K562 (cell line): Measurements from ENCODE around the gene BROX. TPM values are rescaled to one million over a fixed set of nuclear protein-coding genes. Genes with fewer than 3 reads are reported as not detected.

Experiments
- ATAC-seq: fragments of 200-7000 bp; cut with Tn5 transposase; 3 replicates; pipeline ENCODE4 v1.9.1; 2020; ENCODE audit warnings: moderate library complexity
- BruUV-seq: library from RNA; stranded (reverse); fragments of 400-500 nt; replicated peaks from 2 replicates; lab custom pipeline; 2021; lab: Mats Ljungman, UMichigan
- CTCF ChIA-PET: fragments of 300-600 bp; formaldehyde crosslinking; extraction: SDS; loops from one replicate; lab custom pipeline; 2021; ENCODE audit warnings: low intra/inter-chr PET ratio; lab: Yijun Ruan, JAX
- POLR2A ChIA-PET: fragments of 300-600, 350-650 bp; sonication (Branson Sonifier 250); formaldehyde crosslinking; extraction: SDS; loops from one replicate; lab custom pipeline; 2021; ENCODE audit warnings: antibody characterized with exemption, inconsistent platforms; lab: Yijun Ruan, JAX
- DNase-seq, 4 experiments: peaks; one replicate each; pipeline versions ENCODE4 v3.0.0 to v3.0.0-alpha.2; 2011 to 2018; ENCODE audit warnings: low spot score in 3 of 4, mixed read lengths in 3 of 4; ENCODE audit errors: extremely low read depth in 1 of 4
- FAIRE-seq: peaks from 2 replicates; lab custom pipeline; 2011; peaks lifted over from hg19 to GRCh38; lab: Jason Lieb, UNC
- H2AFZ ChIP-seq: 2 replicates; pipeline ENCODE4 v1.6.0; 2011; ENCODE audit warnings: low read depth, low read length, control low read depth, inconsistent platforms
- H3K27ac ChIP-seq: fragments of 200-600 bp; 3 replicates; pipeline ENCODE4 v1.8.0; 2011; ENCODE audit warnings: low read depth, mild to moderate bottlenecking, control low read depth, inconsistent platforms, low read length, moderate library complexity, mixed read lengths; ENCODE audit errors: extremely low read depth
- H3K27me3 ChIP-seq, 2 experiments: fragments of 300-600 bp in 1 of 2; 2 replicates in 1 of 2; 3 replicates in 1 of 2; pipeline versions ENCODE4 v1.6.0 to v1.8.0; 2011; ENCODE audit warnings: inconsistent platforms in 2 of 2, low read length in 2 of 2, mild to moderate bottlenecking in 1 of 2, mixed read lengths in 1 of 2, moderate library complexity in 1 of 2; ENCODE audit not compliant: control insufficient read depth in 2 of 2, insufficient read depth in 2 of 2
- H3K36me3 ChIP-seq: fragments of 300-600 bp; 3 replicates; pipeline ENCODE4 v1.8.0; 2011; ENCODE audit warnings: mild to moderate bottlenecking, low read length, inconsistent platforms; ENCODE audit not compliant: control insufficient read depth, insufficient read depth
- H3K4me1 ChIP-seq, 2 experiments: fragments of 200-600 bp in 1 of 2; replicated peaks in 1 of 2; 2 replicates in 1 of 2; 3 replicates in 1 of 2; pipeline versions ENCODE4 v1.5.1 to v1.8.0; 2011; ENCODE audit warnings: inconsistent platforms in 2 of 2, low read length in 2 of 2, mild to moderate bottlenecking in 1 of 2, mixed read lengths in 1 of 2, moderate library complexity in 1 of 2; ENCODE audit not compliant: control insufficient read depth in 2 of 2, insufficient read depth in 2 of 2
- H3K4me2 ChIP-seq: 2 replicates; pipeline ENCODE4 v1.6.1; 2011; ENCODE audit warnings: low read length, control low read depth, inconsistent platforms, mixed read lengths; ENCODE audit not compliant: insufficient read depth
- H3K4me3 ChIP-seq: fragments of 200-600 bp; sonication (generic), shearing (Covaris generic); 2 replicates; pipeline ENCODE4 v1.5.1; 2016; ENCODE audit warnings: control low read depth, inconsistent platforms
- H3K79me2 ChIP-seq: fragments of 200-600 bp; 3 replicates; pipeline ENCODE4 v1.8.0; 2011; ENCODE audit warnings: low read length, inconsistent platforms; ENCODE audit not compliant: control insufficient read depth, insufficient read depth
- H3K9ac ChIP-seq, 2 experiments: 2 replicates each; pipeline versions ENCODE4 v1.6.0 to v1.6.1; 2011; ENCODE audit warnings: low read depth in 2 of 2, low read length in 2 of 2, control low read depth in 1 of 2, inconsistent platforms in 1 of 2, mild to moderate bottlenecking in 1 of 2, mixed read lengths in 1 of 2; ENCODE audit not compliant: insufficient read depth in 1 of 2
- H3K9me1 ChIP-seq: one replicate; pipeline ENCODE4 v1.6.0; 2011; ENCODE audit warnings: inconsistent platforms, mild to moderate bottlenecking, low read length, moderate library complexity; ENCODE audit not compliant: control insufficient read depth, insufficient read depth
- H3K9me3 ChIP-seq: replicated peaks from 2 replicates; pipeline ENCODE4 v1.5.1; 2011; ENCODE audit warnings: low read depth, low read length, inconsistent platforms; ENCODE audit not compliant: control insufficient read depth, insufficient read depth
- H4K20me1 ChIP-seq: replicated peaks from 2 replicates; pipeline ENCODE4 v1.6.1; 2011; ENCODE audit warnings: low read length, inconsistent platforms, mixed read lengths; ENCODE audit not compliant: control insufficient read depth, insufficient read depth
- BMI1 ChIP-seq: fragments of 150-350 bp; IDR thresholded peaks from 2 replicates; pipeline ENCODE4 v1.6.1; 2014; ENCODE audit warnings: low read length
- ELF4 ChIP-seq: fragments of 450-650 bp; formaldehyde crosslinking; IDR thresholded peaks from 2 replicates; pipeline ENCODE4 v1.4.0; 2022; ENCODE audit warnings: missing genetic modification characterization
- FOXA1 ChIP-seq: fragments of 450-650 bp; IDR thresholded peaks from 2 replicates; pipeline ENCODE4 v1.6.1; 2016; ENCODE audit warnings: mild to moderate bottlenecking, borderline replicate concordance
- FOXK2 ChIP-seq, 2 experiments: fragments of 450-650 bp; IDR thresholded peaks in 1 of 2; conservative IDR thresholded peaks in 1 of 2; 2 replicates each; pipeline ENCODE4 v1.6.1; 2016; ENCODE audit warnings: low read depth in 2 of 2, mild to moderate bottlenecking in 1 of 2
- HDAC6 ChIP-seq: IDR thresholded peaks from 2 replicates; pipeline ENCODE4 v1.6.1; 2012; ENCODE audit warnings: low read depth, mild to moderate bottlenecking, control low read depth, inconsistent platforms, low read length, moderate library complexity
- HNRNPH1 ChIP-seq: fragments of 200-400 bp; formaldehyde crosslinking; optimal IDR thresholded peaks from 2 replicates; pipeline ENCODE3; 2017; ENCODE audit warnings: low read depth, mild to moderate bottlenecking, low read length, moderate library complexity
- KLF6 ChIP-seq: fragments of 250-450 bp; sonication (Bioruptor Pico); IDR thresholded peaks from 2 replicates; pipeline ENCODE4 v1.4.0; 2020; ENCODE audit warnings: mild to moderate bottlenecking, moderate library complexity, borderline replicate concordance
- NFE2 ChIP-seq: IDR thresholded peaks from 2 replicates; pipeline ENCODE4 v1.6.1; 2014; ENCODE audit warnings: antibody characterized with exemption, low read depth
- PML ChIP-seq: IDR thresholded peaks from 2 replicates; pipeline ENCODE4 v1.6.1; 2012; ENCODE audit warnings: low read length, inconsistent platforms
- PRPF4 ChIP-seq: fragments of 200-400 bp; formaldehyde crosslinking; IDR thresholded peaks from one replicate; pipeline ENCODE4 v1.6.1; 2017; ENCODE audit warnings: low read length, low read depth, mild to moderate bottlenecking; ENCODE audit not compliant: insufficient read depth, poor library complexity, severe bottlenecking
- SAP30 ChIP-seq: fragments of 200-600 bp; sonication (generic); IDR thresholded peaks from 2 replicates; pipeline ENCODE4 v1.6.1; 2012; ENCODE audit warnings: borderline replicate concordance, low read depth, mild to moderate bottlenecking, moderate library complexity, low read length, control low read depth, inconsistent platforms; ENCODE audit not compliant: insufficient read depth, poor library complexity, severe bottlenecking
- SMAD2 ChIP-seq: fragments of 150-350 bp; IDR thresholded peaks from 2 replicates; pipeline ENCODE4 v1.6.1; 2014; ENCODE audit warnings: low read depth, mild to moderate bottlenecking, low read length
- SREBF1 ChIP-seq: fragments of 150-350 bp; IDR thresholded peaks from 2 replicates; pipeline ENCODE4 v1.6.1; 2014; ENCODE audit warnings: antibody characterized with exemption, low read depth, low read length, borderline replicate concordance
- STAT5A ChIP-seq: IDR thresholded peaks from 2 replicates; pipeline ENCODE4 v1.6.1; 2012; ENCODE audit warnings: low read length, inconsistent platforms, borderline replicate concordance
- ZBTB7A ChIP-seq: IDR thresholded peaks from 2 replicates; pipeline ENCODE4 v1.6.1; 2011; ENCODE audit warnings: low read depth, mild to moderate bottlenecking, low read length, moderate library complexity, borderline replicate concordance; ENCODE audit not compliant: control insufficient read depth
- ZNF143 ChIP-seq: sonication (generic); formaldehyde crosslinking; IDR thresholded peaks from 2 replicates; pipeline ENCODE4 v1.9.0; 2022; ENCODE audit warnings: mild to moderate bottlenecking, missing genetic modification reagents
- ZNF282 ChIP-seq: sonication (generic); formaldehyde crosslinking; IDR thresholded peaks from 2 replicates; pipeline ENCODE4 v1.8.1; 2023; ENCODE audit warnings: missing genetic modification reagents
- ZNF347 ChIP-seq: fragments of 450-650 bp; formaldehyde crosslinking; IDR thresholded peaks from 2 replicates; pipeline ENCODE4 v1.4.0; 2020; ENCODE audit warnings: low read depth, mild to moderate bottlenecking, moderate library complexity
- ZNF586 ChIP-seq: fragments of 450-650 bp; formaldehyde crosslinking; conservative IDR thresholded peaks from 2 replicates; pipeline ENCODE4 v1.4.0; 2020; ENCODE audit warnings: mild to moderate bottlenecking, moderate library complexity
- WGBS: fragments of 100-300 bp; shearing (Covaris generic); methylation state at CpG from one replicate; pipeline ENCODE4 v1.1.6; 2016; ENCODE audit warnings: low coverage, mixed read lengths; ENCODE audit not compliant: insufficient coverage; ENCODE audit errors: missing lambda C conversion rate; 5-methylcytosine and 5-hydroxymethylcytosine counted together
- in situ Hi-C: fragments of 300-500 bp; cut with MboI; formaldehyde crosslinking; loops from 4 replicates; pipeline ENCODE4 v1.15.0; 2018; ENCODE audit warnings: inconsistent platforms, mixed read lengths
- intact Hi-C: fragments of 100-400 bp; cut with micrococcal nuclease; formaldehyde crosslinking; loops from 2 replicates; pipeline ENCODE4 v1.14.2; 2022
- polyA plus RNA-seq, 8 experiments: library from polyadenylated mRNA; depleted of rRNA in 4 of 8; stranded (reverse) in 5 of 8; unstranded in 3 of 8; fragments of >200 nt; fragmentation: Nextera tagmentation in 2 of 8; fragmentation: Illumina TruSeq in 1 of 8; extraction: Ambion mirVana in 2 of 8; extraction: Trizol in 1 of 8; gene quantifications; 2 replicates each; pipeline versions ENCODE4 v1.2.1 to v1.2.3, GENCODE V29; 2011 to 2014; ENCODE audit warnings: inconsistent platforms in 1 of 8, missing spikeins in 1 of 8
- total RNA-seq, 7 experiments: library from RNA; depleted of rRNA in 6 of 7; stranded (reverse); fragments of >200 nt in 6 of 7; fragmentation: Illumina TruSeq in 2 of 7; extraction: Trizol in 2 of 7; gene quantifications; 2 replicates each; pipeline versions ENCODE4 v1.2.1 to v1.2.3, GENCODE V29; 2011 to 2021; ENCODE audit warnings: low replicate concordance in 1 of 7
- TF ChIP-seq, protein P1 (sequence below): sonication (generic); formaldehyde crosslinking; IDR thresholded peaks from 2 replicates; pipeline ENCODE4 v1.8.0; 2022; ENCODE audit warnings: mild to moderate bottlenecking, missing genetic modification reagents

Gene BROX
- total and polyA plus RNA-seq, 9 of the 15 experiments (the other 6 are each of a cell fraction or from before 2014, with no cell fraction given): 9.4 to 153 (median 45.1) TPM

DNA sequence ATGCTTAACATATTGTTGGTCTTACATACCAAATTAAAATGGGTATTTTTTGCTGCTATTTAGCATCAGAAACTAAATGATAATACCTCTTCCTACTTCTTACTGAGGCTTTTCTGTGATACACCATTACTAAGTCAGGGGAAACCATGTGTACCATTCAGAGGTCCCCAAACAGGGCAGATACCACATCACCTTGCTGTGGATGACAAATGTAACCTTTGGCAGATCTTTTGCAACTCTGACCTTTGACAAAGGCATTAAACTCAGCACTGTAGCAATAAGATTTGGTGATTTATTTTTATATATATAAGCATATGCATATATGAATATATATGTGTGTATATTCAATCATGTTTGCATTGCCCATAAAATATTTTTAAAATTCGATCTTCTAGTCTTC is 27.6 kb downstream of the BROX start:
- intact Hi-C loops (no loop called here), in situ Hi-C loops (no loop called here)
- no peaks in the 10 kb centered on the region for H3K79me2 ChIP-seq
- WGBS: 0% methylated on average over 1 of the region's 1 CpG
- ChIA-PET CTCF (interaction anchor here (2.5 kb wide), 1 partner anchor 341 kb away, joined by 14 read pairs; no protein-coding TSS in a partner anchor), POLR2A (no interaction called here)
- no peak overlapping the region for H3K27ac ChIP-seq
- no peak overlapping the region for H2AFZ ChIP-seq
- DNase-seq (no peak), FAIRE-seq (no peak), ATAC-seq (no peak)
- H3K4me1 ChIP-seq: no peaks in the 10 kb centered on the region
- H3K4me2 ChIP-seq: no peak overlapping the region
- peaks cover 0 to 14% of the 10 kb centered on the region in 2 experiments; a peak in 3 of 5 replicates for H3K27me3 ChIP-seq
- no peaks in the 10 kb centered on the region for H4K20me1 ChIP-seq
- H3K4me3 ChIP-seq: no peak overlapping the region
- BruUV-seq: no TSS peak
- no peaks in the 10 kb centered on the region for H3K36me3 ChIP-seq
- H3K9me3 ChIP-seq: no peaks in the 10 kb centered on the region
- H3K9me1 ChIP-seq: no peaks in the 10 kb centered on the region
- no peak overlapping the region for H3K9ac ChIP-seq
- TF ChIP-seq KLF6 (CRISPR knock-in tag): no peak
- TF ChIP-seq STAT5A: no peak
- no peak for TF ChIP-seq HNRNPH1
- no peak for TF ChIP-seq ZNF143 (CRISPR knock-in tag)
- no peak for TF ChIP-seq ZBTB7A
- no peak for TF ChIP-seq HDAC6
- no peak for TF ChIP-seq ZNF282 (CRISPR knock-in tag)
- no peak for TF ChIP-seq SAP30
- TF ChIP-seq ELF4 (CRISPR knock-in tag): no peak
- no peak for TF ChIP-seq FOXK2 (conservative IDR thresholded peaks at IDR 0.05 in 1 of 2, IDR thresholded peaks at IDR 0.05 in 1 of 2; ENCODE audit: low read depth in 2 of 2)
- TF ChIP-seq BMI1: no peak
- TF ChIP-seq FOXA1: no peak
- no peak for TF ChIP-seq ZNF347 (CRISPR knock-in tag)
- TF ChIP-seq SREBF1: no peak
- TF ChIP-seq NFE2: no peak
- TF ChIP-seq ZNF586 (CRISPR knock-in tag): no peak
- no peak for TF ChIP-seq PML
- TF ChIP-seq PRPF4: no peak
- TF ChIP-seq, protein P1, sequence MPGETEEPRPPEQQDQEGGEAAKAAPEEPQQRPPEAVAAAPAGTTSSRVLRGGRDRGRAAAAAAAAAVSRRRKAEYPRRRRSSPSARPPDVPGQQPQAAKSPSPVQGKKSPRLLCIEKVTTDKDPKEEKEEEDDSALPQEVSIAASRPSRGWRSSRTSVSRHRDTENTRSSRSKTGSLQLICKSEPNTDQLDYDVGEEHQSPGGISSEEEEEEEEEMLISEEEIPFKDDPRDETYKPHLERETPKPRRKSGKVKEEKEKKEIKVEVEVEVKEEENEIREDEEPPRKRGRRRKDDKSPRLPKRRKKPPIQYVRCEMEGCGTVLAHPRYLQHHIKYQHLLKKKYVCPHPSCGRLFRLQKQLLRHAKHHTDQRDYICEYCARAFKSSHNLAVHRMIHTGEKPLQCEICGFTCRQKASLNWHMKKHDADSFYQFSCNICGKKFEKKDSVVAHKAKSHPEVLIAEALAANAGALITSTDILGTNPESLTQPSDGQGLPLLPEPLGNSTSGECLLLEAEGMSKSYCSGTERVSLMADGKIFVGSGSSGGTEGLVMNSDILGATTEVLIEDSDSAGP (CRISPR knock-in tag): no peak
- no peak for TF ChIP-seq SMAD2
